Measurements from ENCODE around the gene NR2F6.
A peak's percentile ranks its signal among the peaks of the same experiment; 100 is the strongest.

Gene NR2F6

GRCh38 chr19:17237747-17238706, 7.7 kb downstream of the NR2F6 start:
- DNase-seq: no peak

DNA sequence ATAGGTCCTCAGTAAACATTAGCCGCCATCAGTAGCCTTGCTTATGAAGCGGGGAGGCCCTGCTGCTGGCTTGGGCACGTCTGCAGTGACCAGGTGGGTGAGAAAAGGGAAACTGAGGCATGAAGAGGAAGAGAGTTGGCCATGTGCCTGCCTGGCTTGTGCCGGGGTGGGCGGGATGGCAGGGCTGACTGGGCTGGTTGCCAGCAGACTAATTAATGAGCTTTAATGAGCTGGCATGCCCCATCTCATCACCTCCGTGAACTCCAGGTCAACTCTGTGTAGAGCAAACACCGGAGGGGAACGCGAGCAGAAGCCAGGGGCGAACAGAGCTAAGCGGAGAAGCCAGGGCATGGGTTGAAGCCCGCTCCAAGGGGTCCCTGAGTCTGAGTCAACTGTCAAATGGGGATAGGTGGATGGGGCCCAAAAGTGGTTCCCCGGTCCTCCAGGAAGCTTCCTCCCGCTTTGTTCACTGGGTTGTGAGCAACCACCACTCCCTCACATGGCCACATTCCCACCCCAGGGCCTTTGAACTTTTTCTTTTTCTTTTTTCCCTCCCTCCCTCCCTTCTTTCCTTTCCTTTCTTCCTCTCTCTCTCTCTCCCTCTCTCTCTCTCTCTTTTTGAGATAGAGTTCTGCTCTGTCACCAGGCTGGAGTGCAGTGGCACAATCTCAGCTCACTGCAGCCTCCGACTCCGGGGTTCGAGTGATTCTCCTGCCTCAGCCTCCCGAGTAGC, 8.7 kb downstream of the NR2F6 start:
- DNase-seq: no peak

DNA sequence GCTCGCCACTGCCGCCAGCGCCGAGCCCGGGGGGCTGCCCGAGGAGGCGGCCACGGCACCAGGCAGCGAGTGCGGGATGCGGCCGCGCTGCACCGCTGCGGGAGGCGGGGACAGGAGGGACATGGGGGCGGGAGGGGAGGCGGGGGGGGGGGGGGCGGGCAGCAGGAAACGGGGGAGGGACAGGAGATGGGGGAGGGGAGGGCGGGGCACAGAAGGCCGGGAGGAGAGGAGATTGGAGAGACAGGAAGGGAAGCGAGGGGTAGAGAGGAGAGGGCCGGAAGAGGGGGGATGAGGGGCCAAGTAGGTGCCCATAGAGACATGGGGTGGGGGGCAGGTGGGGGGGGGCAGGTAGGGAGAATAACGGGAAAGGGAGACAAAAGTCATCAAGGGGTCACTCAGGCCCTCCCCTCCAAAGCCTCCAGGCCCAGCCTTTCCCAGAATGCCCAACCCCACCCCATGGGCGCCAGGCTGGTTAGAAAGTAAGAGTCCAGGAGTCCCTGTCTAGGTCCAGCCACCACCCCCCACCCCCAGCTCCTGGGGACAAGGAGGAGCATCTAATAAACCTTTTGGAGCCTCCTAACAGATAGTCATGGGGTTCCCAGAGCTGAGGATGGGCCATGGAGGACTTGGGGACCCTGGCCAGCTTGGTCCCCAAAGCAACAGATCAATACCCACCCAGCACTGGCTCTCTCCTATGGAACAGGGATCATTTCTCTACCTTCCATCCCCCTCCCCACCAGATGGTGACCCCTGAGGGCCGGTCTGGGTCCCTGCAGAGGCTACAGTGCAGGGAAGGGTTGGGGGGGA, 9.5 kb downstream of the NR2F6 start:
- DNase-seq: no peak

GRCh38 chr19:17235300-17235970, 10.3 kb downstream of the NR2F6 start:
- DNase-seq: peak; percentile 46

- DNase-seq: peak; percentile 41
Observed at GRCh38 chr19:17234911-17235299, 10.8 kb downstream of the NR2F6 start.

GRCh38 chr19:17232258-17232657, 13.5 kb downstream of the NR2F6 start:
- no peak for DNase-seq

DNA sequence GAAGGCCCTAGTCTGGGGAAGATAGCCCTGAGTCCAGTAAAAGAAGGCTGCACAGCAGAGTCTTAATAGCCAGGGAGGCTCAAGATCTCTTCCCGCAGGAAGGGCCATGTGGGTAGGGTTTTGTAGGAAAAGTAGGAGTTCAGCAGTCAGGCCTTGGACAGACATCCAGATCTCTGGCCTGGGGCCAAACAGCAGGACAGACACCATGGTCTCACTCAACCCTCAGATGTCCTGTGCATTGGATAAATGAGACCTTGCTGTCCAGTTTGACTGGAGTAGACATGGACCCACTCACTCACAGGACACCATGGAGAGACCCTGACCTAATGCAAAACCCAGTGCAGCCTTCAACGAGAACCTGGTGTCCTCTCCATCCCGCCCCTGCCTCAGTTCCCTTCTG, 15.8 kb downstream of the NR2F6 start:
- DNase-seq: no peak

GRCh38 chr19:17227798-17228367, 17.8 kb downstream of the NR2F6 start:
- DNase-seq: no peak

- peak; percentile 92 for DNase-seq
Observed at GRCh38 chr19:17226002-17226933, 19.5 kb downstream of the NR2F6 start, which contains the start of gene OCEL1. TSS of gene OCEL1 (plus strand) at chr19:17226226. CDS start at chr19:17226248, 22 bp downstream.

- DNase-seq: no peak
Observed at GRCh38 chr19:17225053-17225452, 20.7 kb downstream of the NR2F6 start.

GRCh38 chr19:17220207-17220758, 25.4 kb downstream of the NR2F6 start:
- no peak for DNase-seq

DNA sequence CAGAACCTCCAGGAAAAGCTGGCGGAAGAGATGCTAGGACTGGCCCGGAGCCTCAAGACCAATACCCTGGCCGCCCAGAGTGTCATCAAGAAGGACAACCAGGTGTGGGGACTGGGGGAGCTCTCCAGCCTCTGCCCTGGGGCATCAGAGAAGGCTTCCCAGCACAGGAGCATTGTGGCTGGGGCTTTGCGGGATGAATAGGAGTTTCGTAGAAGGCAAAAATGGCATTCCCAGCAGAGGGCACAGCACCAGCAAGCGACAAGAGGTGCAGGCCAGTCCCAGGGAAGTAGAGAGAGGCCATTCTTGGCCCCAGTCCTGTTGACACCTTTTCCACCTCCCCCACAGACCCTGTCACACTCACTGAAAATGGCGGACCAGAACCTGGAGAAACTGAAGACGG, 26.4 kb downstream of the NR2F6 start:
- no peak for DNase-seq

- no peak for DNase-seq
Observed at GRCh38 chr19:17216058-17216670, 29.6 kb downstream of the NR2F6 start.

- DNase-seq: peak; percentile 79
Observed at GRCh38 chr19:17215127-17215971, 30.4 kb downstream of the NR2F6 start, which contains the start of gene USE1. TSS of gene USE1 (plus strand) at chr19:17215357. CDS start at chr19:17215406, 49 bp downstream.

GRCh38 chr19:17214508-17215126, 31.1 kb downstream of the NR2F6 start:
- DNase-seq: no peak

GRCh38 chr19:17213334-17213733, 32.4 kb downstream of the NR2F6 start:
- DNase-seq: no peak

DNA sequence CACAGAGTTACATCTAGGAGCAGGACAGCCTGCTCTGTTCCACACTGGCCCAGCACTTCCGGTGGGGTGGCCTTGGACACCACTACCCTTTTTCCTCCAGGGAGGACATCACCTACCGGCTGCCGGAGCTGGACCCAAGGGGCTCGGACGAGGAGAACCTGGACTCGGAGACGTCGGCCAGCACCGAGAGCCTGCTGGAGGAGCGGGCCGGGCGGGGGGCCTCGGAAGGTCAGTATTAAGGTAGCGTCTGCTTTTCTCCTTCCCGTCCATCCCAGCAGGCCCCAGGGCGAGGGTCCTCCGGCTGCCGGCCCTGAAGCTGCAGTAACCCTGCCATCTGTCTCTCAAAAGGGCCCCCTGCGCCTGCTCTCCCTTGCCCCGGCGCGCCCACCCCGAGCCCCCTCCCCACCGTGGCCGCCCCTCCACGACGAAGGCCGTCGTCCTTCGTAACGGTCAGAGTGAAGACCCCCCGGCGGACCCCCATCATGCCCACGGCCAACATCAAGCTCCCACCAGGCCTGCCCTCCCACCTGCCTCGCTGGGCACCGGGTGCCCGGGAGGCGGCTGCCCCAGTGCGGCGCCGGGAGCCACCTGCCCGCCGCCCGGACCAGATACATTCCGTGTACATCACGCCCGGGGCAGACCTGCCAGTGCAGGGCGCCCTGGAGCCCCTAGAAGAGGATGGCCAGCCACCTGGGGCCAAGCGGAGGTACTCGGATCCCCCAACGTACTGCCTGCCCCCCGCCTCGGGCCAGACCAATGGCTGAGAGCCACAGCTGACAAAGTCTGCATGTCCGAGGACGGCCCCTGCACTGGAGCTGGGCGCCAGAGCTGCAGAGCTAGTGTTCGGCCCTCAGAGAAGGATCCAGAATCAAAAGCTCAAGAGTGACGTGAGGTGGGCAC, 33.9 kb downstream of the NR2F6 start:
- no peak for DNase-seq
